Glomerular visceral epithelial cell (primary cell): ENCODE results near the gene MSH3.
"Not testable (repeated sequence)": the region's sequence is repeated elsewhere in the genome, so short reads cannot be mapped to it uniquely, and the experiment has no call there.

Source experiments
- DNase-seq: peaks from one replicate; pipeline ENCODE4 v3.0.0-alpha.2; 2016; ENCODE audit errors: extremely low spot score

MSH3 gene

GRCh38 chr5:80852331-80853245 lies 198.1 kb downstream of the MSH3 start:
- DNase-seq = no peak

- no peak for DNase-seq
These were observed 199.0 kb downstream of the MSH3 start for GRCh38 chr5:80853413-80853812.

DNA sequence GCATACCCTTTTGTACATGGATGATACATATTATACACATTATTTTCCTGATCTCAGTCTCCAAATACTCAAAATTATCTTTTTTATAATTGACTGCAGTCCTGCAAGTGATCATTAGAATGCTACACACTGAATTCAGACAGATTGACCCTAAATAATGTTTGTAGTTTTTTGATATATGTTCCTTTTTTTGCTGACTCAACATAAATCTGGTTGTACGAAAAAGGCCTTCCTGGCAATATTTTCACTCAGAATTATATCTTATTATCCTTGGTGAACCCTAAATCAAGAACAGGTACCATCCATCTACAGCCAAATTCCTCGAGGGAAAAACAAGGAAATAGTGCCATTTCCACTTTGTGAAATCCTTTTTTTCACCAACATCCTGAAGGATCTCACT lies 200.1 kb downstream of the MSH3 start:
- no peak for DNase-seq

DNA sequence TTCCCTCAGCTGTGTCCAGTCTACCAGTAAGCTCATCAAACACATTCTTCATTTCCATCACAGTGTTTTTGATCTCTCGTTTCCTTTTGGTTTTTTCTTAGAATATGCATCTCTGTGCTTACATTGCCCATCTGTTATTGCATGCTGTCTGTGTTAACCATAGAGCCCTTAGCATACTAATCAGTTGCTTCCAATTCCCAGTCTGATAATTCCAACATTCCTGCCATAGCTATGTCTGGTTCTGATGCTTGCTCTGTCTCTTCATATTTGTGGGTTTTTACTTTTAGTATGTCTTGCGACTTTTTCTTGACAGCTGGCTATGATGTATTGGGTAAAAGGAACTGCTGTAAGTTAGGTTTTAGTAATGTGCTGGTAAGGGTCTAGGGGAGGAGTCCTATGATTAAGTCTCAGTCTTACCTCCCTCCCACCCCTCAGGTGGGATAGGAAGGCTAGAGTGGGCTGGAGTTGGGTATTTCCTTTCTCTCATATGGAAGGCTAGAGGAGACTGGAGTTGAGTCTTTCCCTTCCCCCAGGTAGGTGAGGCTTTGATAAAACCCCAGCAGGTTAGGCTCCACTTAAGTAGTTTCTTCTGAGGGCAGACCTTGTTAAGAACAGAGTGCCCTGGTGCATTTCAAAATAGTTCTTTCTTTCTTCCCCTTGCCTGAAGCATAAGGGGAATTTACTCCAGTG lies 206.6 kb downstream of the MSH3 start:
- no peak for DNase-seq

- DNase-seq = no peak
These were observed 209.3 kb downstream of the MSH3 start for GRCh38 chr5:80863708-80864107.

- no peak for DNase-seq
These were observed 209.7 kb downstream of the MSH3 start for GRCh38 chr5:80864109-80864508.

GRCh38 chr5:80864706-80865435 lies 210.4 kb downstream of the MSH3 start:
- DNase-seq = no peak

- no peak for DNase-seq
These were observed 211.1 kb downstream of the MSH3 start for GRCh38 chr5:80865551-80865950.

DNA sequence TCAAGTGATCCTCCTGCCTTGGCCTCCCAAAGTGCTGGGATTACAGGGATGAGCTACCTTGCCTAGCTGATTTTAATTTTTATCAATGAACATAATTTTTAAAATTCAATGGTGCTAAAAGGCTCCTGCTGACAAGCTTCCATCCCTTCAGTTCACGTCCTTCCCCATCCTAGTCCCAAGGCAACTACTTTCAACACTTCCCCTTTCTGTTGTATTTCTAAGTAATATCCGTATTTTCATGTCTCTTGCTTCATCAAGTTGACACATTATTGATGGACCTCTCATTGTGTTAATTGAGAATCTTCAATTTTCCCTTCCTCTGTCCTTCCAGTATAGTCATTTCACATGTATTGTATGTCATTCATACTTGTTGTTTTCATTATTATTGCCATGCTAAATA lies 211.9 kb downstream of the MSH3 start:
- DNase-seq = no peak

DNA sequence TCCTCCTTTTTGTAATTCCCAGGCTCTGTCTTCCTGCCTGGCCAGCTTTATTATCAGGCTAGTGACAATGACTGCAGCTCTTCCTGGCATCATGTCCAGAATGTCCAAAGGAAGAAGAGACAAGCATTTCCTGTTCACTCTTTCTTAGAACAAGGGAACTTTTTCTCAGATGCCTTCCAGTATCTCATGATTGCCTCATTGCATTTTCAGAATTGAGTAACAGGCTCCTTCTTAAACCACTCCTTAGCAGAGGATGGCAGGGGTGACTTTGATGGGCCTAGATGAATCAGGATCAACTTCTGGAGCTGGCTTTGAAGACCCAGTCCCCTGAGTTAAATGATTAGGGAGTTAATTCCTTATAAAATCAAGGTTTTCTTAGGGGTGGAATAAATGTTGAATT lies 212.8 kb downstream of the MSH3 start:
- DNase-seq = no peak

- no peak for DNase-seq
These were observed 216.0 kb downstream of the MSH3 start for GRCh38 chr5:80870442-80870841.

DNA sequence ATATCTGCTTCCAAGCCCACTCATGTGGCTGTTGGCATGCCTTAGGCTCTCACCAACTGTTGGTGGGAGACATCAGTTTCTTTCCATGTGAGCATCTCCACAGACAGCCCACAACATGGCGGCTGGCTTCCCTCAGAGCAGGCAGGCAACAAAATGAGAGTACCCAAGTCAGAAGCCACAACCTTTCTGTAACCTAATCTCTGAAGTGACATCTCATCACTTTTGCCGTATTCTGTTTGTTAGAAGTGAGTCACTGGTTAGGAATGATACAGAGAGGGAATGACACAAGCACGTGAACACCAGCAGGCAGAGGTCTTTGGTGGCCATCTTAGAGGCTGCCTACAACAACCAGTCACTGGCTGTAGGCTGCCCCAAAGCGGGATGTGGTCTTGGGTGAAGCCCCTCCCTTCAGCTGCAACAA lies 217.1 kb downstream of the MSH3 start:
- peak; percentile 60 for DNase-seq

- no peak for DNase-seq
These were observed 219.7 kb downstream of the MSH3 start for GRCh38 chr5:80874162-80874561.

DNA sequence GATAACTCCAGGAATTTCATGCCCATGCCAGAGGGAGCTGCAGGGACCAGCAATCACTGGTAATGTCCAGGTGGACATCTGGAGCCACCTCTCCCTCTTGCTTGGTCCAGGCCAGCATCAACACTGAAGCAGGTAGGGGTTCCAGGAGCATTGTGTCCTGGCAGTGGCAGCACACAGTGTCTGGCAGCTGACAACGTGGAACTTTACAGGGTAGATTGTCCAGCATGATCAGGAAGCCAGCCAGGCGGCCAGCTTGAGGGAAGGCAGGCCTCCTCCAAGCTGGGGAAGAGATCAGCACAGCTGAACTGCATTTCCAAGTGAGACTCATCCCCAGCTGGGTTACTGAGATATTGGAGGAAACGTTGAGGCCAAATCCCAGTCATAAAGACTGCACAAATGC lies 223.1 kb downstream of the MSH3 start:
- DNase-seq = no peak

- no peak for DNase-seq
These were observed 227.3 kb downstream of the MSH3 start for GRCh38 chr5:80881726-80882125.

DNA sequence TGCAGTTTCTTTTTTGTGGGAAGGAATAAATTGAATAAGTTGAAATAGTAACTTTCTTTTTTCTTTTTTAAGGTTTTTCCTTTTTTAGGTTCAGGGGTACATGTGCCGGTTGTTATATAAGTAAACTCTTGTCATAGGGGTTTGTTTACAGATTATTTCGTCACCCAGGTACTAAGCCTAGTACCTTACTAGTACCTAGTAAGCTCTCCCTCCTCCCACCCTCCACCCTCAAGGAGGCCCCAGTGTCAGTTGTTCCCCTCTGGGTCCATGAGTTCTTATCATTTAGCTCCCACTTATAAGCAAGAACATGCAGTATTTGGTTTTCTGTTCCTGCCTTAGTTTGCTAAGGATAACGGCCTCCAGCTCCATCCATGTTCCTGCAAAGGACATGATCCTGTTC lies 228.9 kb downstream of the MSH3 start:
- DNase-seq = not testable (repeated sequence)

DNA sequence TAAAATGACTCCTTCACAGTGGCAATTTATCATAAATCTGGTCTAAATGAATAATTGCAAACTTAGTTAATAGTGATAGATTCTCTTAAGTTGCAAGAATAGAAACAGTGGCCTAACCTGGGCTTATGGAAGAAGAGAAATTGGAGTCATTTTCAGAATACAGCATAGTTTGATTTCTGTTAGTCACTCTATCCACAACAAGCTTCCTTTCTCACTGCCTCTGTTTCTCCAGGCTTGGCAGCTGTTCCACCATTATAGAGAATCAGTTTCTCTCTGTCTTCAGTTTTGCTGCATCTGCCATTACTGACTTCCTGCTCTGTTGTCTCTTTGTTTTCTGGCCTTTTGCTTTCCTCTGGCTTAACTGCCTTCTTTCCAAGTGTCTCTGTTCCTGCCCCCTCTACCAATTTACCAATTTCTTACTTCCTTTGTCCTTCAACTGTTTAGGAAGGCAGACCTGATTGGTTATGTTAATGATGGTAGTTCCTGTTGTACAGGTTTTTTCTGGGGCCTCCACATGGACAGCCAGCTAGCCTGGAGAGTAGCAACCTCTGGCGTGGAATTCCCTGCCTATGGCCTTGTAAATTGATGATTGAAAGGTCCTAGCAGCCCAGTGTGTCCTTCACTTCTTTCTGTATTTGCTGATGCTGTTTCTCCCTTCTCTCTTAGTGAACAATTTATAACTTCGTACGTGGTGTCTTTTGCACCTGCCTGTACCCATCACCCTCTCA lies 229.8 kb downstream of the MSH3 start:
- no peak for DNase-seq

DNA sequence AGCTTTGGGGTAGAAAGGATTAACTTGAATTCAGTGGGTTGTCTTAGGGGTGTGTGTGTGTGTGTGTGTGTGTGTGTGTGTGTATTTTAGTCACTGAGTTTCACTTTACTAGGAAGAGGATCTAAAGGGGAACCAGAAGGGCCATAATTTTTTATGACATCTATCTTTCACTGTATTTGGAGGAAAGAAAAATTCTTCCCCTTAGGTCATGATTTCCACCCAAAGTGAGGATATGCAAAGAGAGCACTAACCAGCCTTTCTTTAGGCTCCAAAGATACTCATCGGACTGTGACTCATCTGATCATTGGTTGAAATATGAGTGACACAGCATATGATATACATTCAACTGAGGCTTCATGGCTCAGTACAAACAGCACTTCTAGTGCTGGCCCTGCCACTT lies 230.5 kb downstream of the MSH3 start:
- DNase-seq = no peak

GRCh38 chr5:80885396-80886000 lies 231.0 kb downstream of the MSH3 start:
- DNase-seq = no peak

GRCh38 chr5:80894083-80894482 lies 239.6 kb downstream of the MSH3 start:
- DNase-seq = no peak

GRCh38 chr5:80895523-80895922 lies 241.1 kb downstream of the MSH3 start:
- no peak for DNase-seq
